ENCODE measurements around the gene PCNX3.
"Not testable (repeated sequence)": the region's sequence is repeated elsewhere in the genome, so short reads cannot be mapped to it uniquely, and the experiment has no call there.

The PCNX3 gene

GRCh38 chr11:65658174-65659021, 42.8 kb downstream of the PCNX3 start:
- DNase-seq: no peak

GRCh38 chr11:65660038-65660437, 44.5 kb downstream of the PCNX3 start:
- no peak for DNase-seq

GRCh38 chr11:65660908-65661307, 45.3 kb downstream of the PCNX3 start:
- DNase-seq: not testable (repeated sequence)

- DNase-seq: no peak
Observed at GRCh38 chr11:65661599-65662246, 46.1 kb downstream of the PCNX3 start.

- no peak for DNase-seq
Observed at GRCh38 chr11:65662247-65662798, 46.7 kb downstream of the PCNX3 start.

- DNase-seq: peak; percentile 98
Observed at GRCh38 chr11:65662799-65663638, 47.4 kb downstream of the PCNX3 start, which contains the start of gene RELA. TSS of gene RELA (minus strand) at chr11:65662916. CDS start at chr11:65662832, 84 bp downstream.

GRCh38 chr11:65663639-65664200, 48.1 kb downstream of the PCNX3 start:
- DNase-seq: peak; percentile 27

- DNase-seq: no peak
Observed at GRCh38 chr11:65672180-65672860, 56.7 kb downstream of the PCNX3 start.

GRCh38 chr11:65672982-65673381, 57.4 kb downstream of the PCNX3 start:
- no peak for DNase-seq

- DNase-seq: no peak
Observed at GRCh38 chr11:65680192-65680743, 64.7 kb downstream of the PCNX3 start.

- DNase-seq: not testable (repeated sequence)
Observed at GRCh38 chr11:65683480-65683879, 67.9 kb downstream of the PCNX3 start.

GRCh38 chr11:65685981-65686380, 70.4 kb downstream of the PCNX3 start:
- DNase-seq: no peak
